Stimulated activated naive CD8-positive, alpha-beta T cell treated with anti-CD3 and anti-CD28 coated beads, Interleukin-15, Interleukin-2, amounts not matched to agents 100 ng/mL and 50 ng/mL, for 24 hours (primary cell): ENCODE results near the gene UNC5B.
"Not testable (repeated sequence)": the region's sequence is repeated elsewhere in the genome, so short reads cannot be mapped to it uniquely, and the experiment has no call there.

Experiments
- H3K27ac Mint-ChIP-seq: one replicate; pipeline ENCODE4 v1.8.0; 2021; ENCODE audit warnings: mild to moderate bottlenecking, mixed read lengths
- H3K27me3 Mint-ChIP-seq: one replicate; pipeline ENCODE4 v1.8.0; 2021; ENCODE audit warnings: mixed read lengths
- H3K36me3 Mint-ChIP-seq: one replicate; pipeline ENCODE4 v1.8.0; 2021; ENCODE audit warnings: low read depth, mixed read lengths
- H3K4me1 Mint-ChIP-seq: one replicate; pipeline ENCODE4 v1.8.0; 2021; ENCODE audit warnings: low read depth, mixed read lengths
- H3K4me3 Mint-ChIP-seq: one replicate; pipeline ENCODE4 v1.8.0; 2021; ENCODE audit warnings: mild to moderate bottlenecking, mixed read lengths
- H3K9me3 Mint-ChIP-seq: one replicate; pipeline ENCODE4 v1.8.0; 2021; ENCODE audit warnings: mixed read lengths

UNC5B gene

DNA sequence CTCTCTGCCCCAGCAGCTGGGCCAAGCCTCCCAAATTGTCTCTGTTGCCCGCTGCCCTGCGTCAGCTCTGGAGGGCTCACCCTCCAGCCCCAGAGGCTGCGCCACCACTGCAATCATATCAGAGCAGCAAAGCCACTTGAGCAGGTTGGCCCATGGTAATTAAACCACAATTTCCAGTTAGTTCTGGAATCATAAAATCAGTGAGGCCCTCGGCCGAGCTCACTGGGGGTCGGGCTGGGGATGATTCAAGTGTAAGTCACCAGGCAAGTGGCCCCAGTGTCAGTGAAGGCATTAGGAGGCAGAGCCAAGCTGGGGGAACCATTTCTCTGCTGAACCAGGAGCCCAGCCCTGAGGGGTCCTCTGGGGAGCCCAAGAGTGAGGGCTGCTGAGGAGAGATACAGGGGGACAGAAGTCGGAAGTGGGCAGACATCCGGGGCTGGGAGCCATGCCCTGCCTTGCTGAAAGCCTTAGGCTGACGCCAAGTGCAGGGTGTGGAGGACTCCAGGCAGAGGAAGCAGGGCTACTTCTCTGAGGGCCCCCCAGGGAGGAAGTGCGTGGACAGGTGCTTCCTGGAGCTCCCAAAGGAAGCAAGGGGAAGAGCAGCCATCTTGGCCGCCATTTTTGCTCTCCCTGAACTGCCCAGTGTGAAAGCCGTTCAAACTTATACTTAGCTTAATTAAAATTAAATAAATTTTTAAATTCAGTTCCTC is 77.2 kb downstream of the UNC5B start:
- H3K4me3 Mint-ChIP-seq, result no peak overlapping the region
- no peaks in the 10 kb centered on the region for H3K36me3 Mint-ChIP-seq
- H3K4me1 Mint-ChIP-seq, result no peaks in the 10 kb centered on the region
- no peaks in the 10 kb centered on the region for H3K27me3 Mint-ChIP-seq
- no peak overlapping the region for H3K27ac Mint-ChIP-seq
- H3K9me3 Mint-ChIP-seq, result no peaks in the 10 kb centered on the region

DNA sequence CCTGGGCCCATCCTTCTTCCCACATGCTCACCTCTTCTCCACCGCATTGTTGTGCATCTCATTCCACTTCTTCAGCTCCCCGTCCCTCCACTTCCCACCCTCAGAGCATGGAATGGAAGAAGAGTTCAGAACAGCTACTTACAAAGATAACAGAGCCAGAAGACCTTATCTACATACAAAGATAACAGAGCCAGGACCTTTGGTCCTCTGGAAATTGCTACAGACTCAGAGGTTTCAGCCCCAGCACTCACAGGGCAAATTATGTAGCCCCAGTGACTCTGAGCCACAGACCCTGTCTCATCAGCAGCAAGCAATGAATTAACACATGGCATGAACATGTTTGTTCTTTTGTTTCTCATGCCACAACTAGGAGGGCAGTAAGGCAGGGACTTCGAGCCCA is 78.0 kb downstream of the UNC5B start:
- H3K27ac Mint-ChIP-seq, result no peak overlapping the region
- H3K4me3 Mint-ChIP-seq, result no peak overlapping the region
- H3K9me3 Mint-ChIP-seq, result no peaks in the 10 kb centered on the region
- H3K36me3 Mint-ChIP-seq, result no peaks in the 10 kb centered on the region
- H3K27me3 Mint-ChIP-seq, result no peaks in the 10 kb centered on the region
- no peaks in the 10 kb centered on the region for H3K4me1 Mint-ChIP-seq

DNA sequence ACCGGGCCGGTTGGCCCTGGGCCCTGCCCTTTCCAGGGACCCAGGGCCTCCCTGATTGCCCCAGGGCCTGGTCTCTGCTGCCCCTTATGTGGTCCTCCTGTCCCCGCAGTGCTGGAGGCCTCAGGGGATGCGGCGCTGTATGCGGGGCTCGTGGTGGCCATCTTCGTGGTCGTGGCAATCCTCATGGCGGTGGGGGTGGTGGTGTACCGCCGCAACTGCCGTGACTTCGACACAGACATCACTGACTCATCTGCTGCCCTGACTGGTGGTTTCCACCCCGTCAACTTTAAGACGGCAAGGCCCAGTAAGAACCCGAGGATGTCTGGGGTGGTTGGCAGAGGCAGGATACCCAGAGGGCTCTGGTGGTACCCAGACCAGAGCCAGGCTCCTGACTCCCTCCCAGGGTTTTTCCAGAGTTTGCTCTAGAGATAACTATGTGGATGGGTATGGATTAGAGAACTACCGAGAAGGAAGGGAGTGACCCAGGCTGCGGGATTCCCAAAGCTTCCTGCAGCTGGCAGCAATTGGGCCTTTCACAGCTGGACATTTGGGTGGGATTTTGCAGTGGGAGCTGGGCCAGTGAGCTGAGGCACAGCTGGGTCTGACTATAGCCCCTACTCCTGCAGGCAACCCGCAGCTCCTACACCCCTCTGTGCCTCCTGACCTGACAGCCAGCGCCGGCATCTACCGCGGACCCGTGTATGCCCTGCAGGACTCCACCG is 78.6 kb downstream of the UNC5B start:
- no peaks in the 10 kb centered on the region for H3K27me3 Mint-ChIP-seq
- no peak overlapping the region for H3K27ac Mint-ChIP-seq
- H3K36me3 Mint-ChIP-seq, result no peaks in the 10 kb centered on the region
- no peak overlapping the region for H3K4me3 Mint-ChIP-seq
- no peaks in the 10 kb centered on the region for H3K9me3 Mint-ChIP-seq
- H3K4me1 Mint-ChIP-seq, result no peaks in the 10 kb centered on the region

DNA sequence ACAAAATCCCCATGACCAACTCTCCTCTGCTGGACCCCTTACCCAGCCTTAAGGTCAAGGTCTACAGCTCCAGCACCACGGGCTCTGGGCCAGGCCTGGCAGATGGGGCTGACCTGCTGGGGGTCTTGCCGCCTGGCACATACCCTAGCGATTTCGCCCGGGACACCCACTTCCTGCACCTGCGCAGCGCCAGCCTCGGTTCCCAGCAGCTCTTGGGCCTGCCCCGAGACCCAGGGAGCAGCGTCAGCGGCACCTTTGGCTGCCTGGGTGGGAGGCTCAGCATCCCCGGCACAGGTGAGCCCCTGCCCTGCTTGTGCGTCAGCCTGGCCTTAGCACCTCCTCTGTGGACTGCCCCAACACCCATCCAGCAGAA is 79.1 kb downstream of the UNC5B start:
- H3K27me3 Mint-ChIP-seq, result no peaks in the 10 kb centered on the region

DNA sequence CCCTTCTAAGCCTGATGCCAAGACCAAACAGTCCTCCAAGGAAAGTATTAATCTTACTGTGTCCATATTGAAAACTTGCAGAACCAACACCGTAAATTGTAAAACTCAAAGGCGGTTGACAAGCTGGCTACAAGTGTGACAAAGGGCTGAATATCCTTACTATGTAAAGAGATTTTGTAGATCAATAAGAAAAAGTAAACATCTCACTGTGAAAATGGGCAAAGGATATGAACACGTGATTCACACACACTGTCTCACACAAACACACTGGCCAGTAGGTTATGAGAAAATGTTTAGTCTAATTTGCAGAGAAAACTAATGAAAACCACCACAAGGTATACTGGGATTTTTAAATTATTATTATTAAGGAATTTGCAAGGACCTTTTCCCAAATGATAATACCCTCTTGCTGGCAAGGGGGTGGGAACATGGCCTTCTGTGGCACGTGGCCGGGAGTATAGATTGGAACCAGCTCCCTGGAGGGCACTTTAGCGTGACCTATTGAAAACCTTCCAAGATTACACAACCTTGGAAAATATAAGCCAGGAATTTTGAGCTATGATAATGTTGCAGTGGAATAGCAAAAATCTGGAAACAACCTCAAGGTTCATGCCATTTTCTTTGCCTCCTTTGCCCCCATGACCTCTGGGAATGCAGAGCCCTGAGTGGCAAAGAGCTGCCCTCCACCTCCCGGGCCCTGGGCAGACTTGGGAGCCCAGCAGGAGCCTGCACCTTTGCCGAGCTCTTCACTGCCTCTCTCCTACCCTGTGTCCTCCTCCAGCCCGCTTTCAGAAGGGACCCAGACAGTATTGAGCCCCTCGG is 80.5 kb downstream of the UNC5B start:
- no peak overlapping the region for H3K27ac Mint-ChIP-seq
- no peaks in the 10 kb centered on the region for H3K27me3 Mint-ChIP-seq
- no peaks in the 10 kb centered on the region for H3K9me3 Mint-ChIP-seq
- H3K4me3 Mint-ChIP-seq, result no peak overlapping the region
- no peaks in the 10 kb centered on the region for H3K36me3 Mint-ChIP-seq
- no peaks in the 10 kb centered on the region for H3K4me1 Mint-ChIP-seq

More for the DNA sequence above, 79.1 kb downstream of the UNC5B start:
- no peaks in the 10 kb centered on the region for H3K9me3 Mint-ChIP-seq
- H3K4me3 Mint-ChIP-seq, result no peak overlapping the region
- H3K27ac Mint-ChIP-seq, result no peak overlapping the region
- no peaks in the 10 kb centered on the region for H3K36me3 Mint-ChIP-seq
- no peaks in the 10 kb centered on the region for H3K4me1 Mint-ChIP-seq

- no peaks in the 10 kb centered on the region for H3K9me3 Mint-ChIP-seq
- no peaks in the 10 kb centered on the region for H3K27me3 Mint-ChIP-seq
- no peak overlapping the region for H3K4me3 Mint-ChIP-seq
- no peaks in the 10 kb centered on the region for H3K4me1 Mint-ChIP-seq
- no peak overlapping the region for H3K27ac Mint-ChIP-seq
- no peaks in the 10 kb centered on the region for H3K36me3 Mint-ChIP-seq
Measured at GRCh38 chr10:71293446-71294084, 81.2 kb downstream of the UNC5B start.

GRCh38 chr10:71294091-71294561 is 81.8 kb downstream of the UNC5B start:
- no peaks in the 10 kb centered on the region for H3K4me1 Mint-ChIP-seq
- H3K27me3 Mint-ChIP-seq, result no peaks in the 10 kb centered on the region
- H3K36me3 Mint-ChIP-seq, result no peaks in the 10 kb centered on the region
- no peak overlapping the region for H3K27ac Mint-ChIP-seq
- no peak overlapping the region for H3K4me3 Mint-ChIP-seq
- no peaks in the 10 kb centered on the region for H3K9me3 Mint-ChIP-seq

- no peak overlapping the region for H3K4me3 Mint-ChIP-seq
- H3K4me1 Mint-ChIP-seq, result no peaks in the 10 kb centered on the region
- no peaks in the 10 kb centered on the region for H3K36me3 Mint-ChIP-seq
- H3K9me3 Mint-ChIP-seq, result no peaks in the 10 kb centered on the region
- H3K27me3 Mint-ChIP-seq, result no peaks in the 10 kb centered on the region
- H3K27ac Mint-ChIP-seq, result no peak overlapping the region
Measured at GRCh38 chr10:71294856-71295255, 82.5 kb downstream of the UNC5B start.

GRCh38 chr10:71295641-71296040 is 83.3 kb downstream of the UNC5B start:
- H3K27ac Mint-ChIP-seq, result no peak overlapping the region
- no peaks in the 10 kb centered on the region for H3K36me3 Mint-ChIP-seq
- no peaks in the 10 kb centered on the region for H3K9me3 Mint-ChIP-seq
- H3K4me1 Mint-ChIP-seq, result no peaks in the 10 kb centered on the region
- H3K27me3 Mint-ChIP-seq, result no peaks in the 10 kb centered on the region
- H3K4me3 Mint-ChIP-seq, result no peak overlapping the region

GRCh38 chr10:71296086-71296485 is 83.7 kb downstream of the UNC5B start:
- no peaks in the 10 kb centered on the region for H3K4me1 Mint-ChIP-seq
- no peaks in the 10 kb centered on the region for H3K27me3 Mint-ChIP-seq
- no peak overlapping the region for H3K4me3 Mint-ChIP-seq
- H3K36me3 Mint-ChIP-seq, result no peaks in the 10 kb centered on the region
- H3K27ac Mint-ChIP-seq, result no peak overlapping the region
- H3K9me3 Mint-ChIP-seq, result no peaks in the 10 kb centered on the region

- not testable (repeated sequence) for H3K4me1 Mint-ChIP-seq, H3K36me3 Mint-ChIP-seq, H3K4me3 Mint-ChIP-seq, H3K9me3 Mint-ChIP-seq, H3K27ac Mint-ChIP-seq, H3K27me3 Mint-ChIP-seq
Measured at GRCh38 chr10:71296811-71297210, 84.4 kb downstream of the UNC5B start.

DNA sequence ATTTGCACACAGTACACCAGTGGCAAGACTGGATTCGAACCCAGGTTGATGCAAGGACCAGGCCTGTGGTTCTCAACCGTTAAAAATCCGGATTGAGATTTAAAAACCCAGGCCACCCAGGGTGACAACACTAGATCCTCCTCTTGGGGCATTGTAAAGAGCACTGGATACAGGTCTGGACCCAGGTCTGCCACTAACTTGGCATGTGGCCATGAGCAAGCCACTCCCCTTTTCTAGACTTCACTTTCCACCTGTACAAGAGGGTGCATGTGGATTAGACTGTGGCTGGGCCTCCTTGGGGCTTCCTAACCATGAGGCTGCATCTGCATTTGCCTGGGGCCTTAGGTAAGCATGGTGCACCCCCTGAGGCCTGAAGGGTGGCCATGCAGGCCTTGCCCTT is 85.0 kb downstream of the UNC5B start:
- Mint-ChIP-seq H3K27ac (no peak overlapping the region), H3K4me3 (no peak overlapping the region), H3K27me3 (no peaks in the 10 kb centered on the region), H3K9me3 (no peaks in the 10 kb centered on the region), H3K4me1 (no peaks in the 10 kb centered on the region), H3K36me3 (no peaks in the 10 kb centered on the region)

GRCh38 chr10:71299071-71299785 is 86.9 kb downstream of the UNC5B start:
- Mint-ChIP-seq H3K27ac (no peak overlapping the region), H3K4me1 (no peaks in the 10 kb centered on the region), H3K9me3 (no peaks in the 10 kb centered on the region), H3K4me3 (no peak overlapping the region), H3K36me3 (no peaks in the 10 kb centered on the region), H3K27me3 (peaks cover 3% of the 10 kb centered on the region)

- no peak overlapping the region for H3K27ac Mint-ChIP-seq
Measured at GRCh38 chr10:71300555-71301370, 88.4 kb downstream of the UNC5B start.

More at GRCh38 chr10:71300555-71301370, 88.4 kb downstream of the UNC5B start:
- Mint-ChIP-seq H3K4me1 (no peaks in the 10 kb centered on the region), H3K4me3 (no peak overlapping the region), H3K27me3 (peaks cover 3% of the 10 kb centered on the region), H3K36me3 (no peaks in the 10 kb centered on the region), H3K9me3 (no peaks in the 10 kb centered on the region)
